ENCODE measurements around the gene PARD3B.

GRCh38 chr2:204643326-204643725 is 98.1 kb downstream of the PARD3B start:
- TF ChIP-seq CTCF (conservative IDR thresholded peaks at IDR 0.05) (no peak), EZH2 (IDR thresholded peaks at IDR 0.05; ENCODE audit: low read depth) (no peak)

Data from PC-9 (cell line).